ENCODE results near the gene ADRB1.

GRCh38 chr10:114046087-114046458 is 2.4 kb downstream of the ADRB1 start:
- TF ChIP-seq, protein P1, sequence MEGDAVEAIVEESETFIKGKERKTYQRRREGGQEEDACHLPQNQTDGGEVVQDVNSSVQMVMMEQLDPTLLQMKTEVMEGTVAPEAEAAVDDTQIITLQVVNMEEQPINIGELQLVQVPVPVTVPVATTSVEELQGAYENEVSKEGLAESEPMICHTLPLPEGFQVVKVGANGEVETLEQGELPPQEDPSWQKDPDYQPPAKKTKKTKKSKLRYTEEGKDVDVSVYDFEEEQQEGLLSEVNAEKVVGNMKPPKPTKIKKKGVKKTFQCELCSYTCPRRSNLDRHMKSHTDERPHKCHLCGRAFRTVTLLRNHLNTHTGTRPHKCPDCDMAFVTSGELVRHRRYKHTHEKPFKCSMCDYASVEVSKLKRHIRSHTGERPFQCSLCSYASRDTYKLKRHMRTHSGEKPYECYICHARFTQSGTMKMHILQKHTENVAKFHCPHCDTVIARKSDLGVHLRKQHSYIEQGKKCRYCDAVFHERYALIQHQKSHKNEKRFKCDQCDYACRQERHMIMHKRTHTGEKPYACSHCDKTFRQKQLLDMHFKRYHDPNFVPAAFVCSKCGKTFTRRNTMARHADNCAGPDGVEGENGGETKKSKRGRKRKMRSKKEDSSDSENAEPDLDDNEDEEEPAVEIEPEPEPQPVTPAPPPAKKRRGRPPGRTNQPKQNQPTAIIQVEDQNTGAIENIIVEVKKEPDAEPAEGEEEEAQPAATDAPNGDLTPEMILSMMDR (IDR thresholded peaks at IDR 0.05; ENCODE audit: poor library complexity), result no peak
- TF ChIP-seq EZH2 (IDR thresholded peaks at IDR 0.05; ENCODE audit: borderline replicate concordance), result no peak
- TF ChIP-seq EZH2phosphoT487 (IDR thresholded peaks at IDR 0.05; ENCODE audit: low read depth, severe bottlenecking, unreplicated experiment), result no peak

Data from hepatocyte (in vitro differentiated cells).